Endothelial cell of umbilical vein (primary cell): ENCODE results near the gene RC3H1.

Source experiments
- EZH2 ChIP-seq: IDR thresholded peaks from 2 replicates; pipeline ENCODE4 v1.6.1; 2012; ENCODE audit warnings: borderline replicate concordance, low read depth, mild to moderate bottlenecking, moderate library complexity, low read length, inconsistent platforms; ENCODE audit not compliant: severe bottlenecking
- FOS ChIP-seq: IDR thresholded peaks from 2 replicates; pipeline ENCODE4 v1.6.1; 2011; ENCODE audit warnings: mild to moderate bottlenecking, low read length, moderate library complexity, borderline replicate concordance; ENCODE audit not compliant: insufficient read depth
- GATA2 ChIP-seq: IDR thresholded peaks from 2 replicates; pipeline ENCODE4 v1.7.0; 2011; ENCODE audit warnings: low read depth, mild to moderate bottlenecking, moderate library complexity, mixed read lengths, low read length; ENCODE audit not compliant: insufficient read length, insufficient read depth
- JUN ChIP-seq: IDR thresholded peaks from 2 replicates; pipeline ENCODE4 v1.6.1; 2011; ENCODE audit warnings: borderline replicate concordance, low read depth; ENCODE audit not compliant: insufficient read length, insufficient read depth
- MAX ChIP-seq: IDR thresholded peaks from 2 replicates; pipeline ENCODE4 v1.6.1; 2011; ENCODE audit not compliant: insufficient read depth, insufficient read length
- MYC ChIP-seq: IDR thresholded peaks from one replicate; pipeline ENCODE4 v1.6.1; 2011; ENCODE audit warnings: mild to moderate bottlenecking, low read depth, low read length
- POLR2A ChIP-seq: IDR thresholded peaks from 2 replicates; pipeline ENCODE4 v1.6.1; 2012; ENCODE audit warnings: low read depth, mild to moderate bottlenecking, control low read depth, low read length
- POLR2AphosphoS5 ChIP-seq: IDR thresholded peaks from 2 replicates; pipeline ENCODE4 v1.6.1; 2012; ENCODE audit warnings: low read depth, mild to moderate bottlenecking, control low read depth, low read length, moderate library complexity; ENCODE audit not compliant: insufficient read depth
- TF ChIP-seq, protein P1 (sequence below), 2 donors: IDR thresholded peaks; 1 replicate in 1 of 2; 2 replicates in 1 of 2; pipeline ENCODE4 v1.5.1; 2011; ENCODE audit warnings: low read length in 2 of 2, mild to moderate bottlenecking in 2 of 2, moderate library complexity in 2 of 2, control low read depth in 1 of 2, inconsistent platforms in 1 of 2, low read depth in 1 of 2; ENCODE audit not compliant: insufficient read depth in 1 of 2; ENCODE audit errors: extremely low read depth in 1 of 2

- TF ChIP-seq POLR2AphosphoS5 (no peak), MYC (no peak), FOS (no peak), POLR2A (no peak), EZH2 (no peak), MAX (no peak), GATA2 (no peak), JUN (no peak)
- TF ChIP-seq, protein P1, sequence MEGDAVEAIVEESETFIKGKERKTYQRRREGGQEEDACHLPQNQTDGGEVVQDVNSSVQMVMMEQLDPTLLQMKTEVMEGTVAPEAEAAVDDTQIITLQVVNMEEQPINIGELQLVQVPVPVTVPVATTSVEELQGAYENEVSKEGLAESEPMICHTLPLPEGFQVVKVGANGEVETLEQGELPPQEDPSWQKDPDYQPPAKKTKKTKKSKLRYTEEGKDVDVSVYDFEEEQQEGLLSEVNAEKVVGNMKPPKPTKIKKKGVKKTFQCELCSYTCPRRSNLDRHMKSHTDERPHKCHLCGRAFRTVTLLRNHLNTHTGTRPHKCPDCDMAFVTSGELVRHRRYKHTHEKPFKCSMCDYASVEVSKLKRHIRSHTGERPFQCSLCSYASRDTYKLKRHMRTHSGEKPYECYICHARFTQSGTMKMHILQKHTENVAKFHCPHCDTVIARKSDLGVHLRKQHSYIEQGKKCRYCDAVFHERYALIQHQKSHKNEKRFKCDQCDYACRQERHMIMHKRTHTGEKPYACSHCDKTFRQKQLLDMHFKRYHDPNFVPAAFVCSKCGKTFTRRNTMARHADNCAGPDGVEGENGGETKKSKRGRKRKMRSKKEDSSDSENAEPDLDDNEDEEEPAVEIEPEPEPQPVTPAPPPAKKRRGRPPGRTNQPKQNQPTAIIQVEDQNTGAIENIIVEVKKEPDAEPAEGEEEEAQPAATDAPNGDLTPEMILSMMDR (IDR thresholded peaks at IDR 0.05; ENCODE audit: extremely low read depth in 1 of 2, insufficient read depth in 1 of 2, low read depth in 1 of 2, low read length in 2 of 2): no peak
These were observed 37.9 kb upstream of the RC3H1 start for GRCh38 chr1:174060090-174060489.
